ENCODE data around the gene RPS15.
"Not testable (repeated sequence)": the region's sequence is repeated elsewhere in the genome, so short reads cannot be mapped to it uniquely, and the experiment has no call there.

Gene RPS15

DNA sequence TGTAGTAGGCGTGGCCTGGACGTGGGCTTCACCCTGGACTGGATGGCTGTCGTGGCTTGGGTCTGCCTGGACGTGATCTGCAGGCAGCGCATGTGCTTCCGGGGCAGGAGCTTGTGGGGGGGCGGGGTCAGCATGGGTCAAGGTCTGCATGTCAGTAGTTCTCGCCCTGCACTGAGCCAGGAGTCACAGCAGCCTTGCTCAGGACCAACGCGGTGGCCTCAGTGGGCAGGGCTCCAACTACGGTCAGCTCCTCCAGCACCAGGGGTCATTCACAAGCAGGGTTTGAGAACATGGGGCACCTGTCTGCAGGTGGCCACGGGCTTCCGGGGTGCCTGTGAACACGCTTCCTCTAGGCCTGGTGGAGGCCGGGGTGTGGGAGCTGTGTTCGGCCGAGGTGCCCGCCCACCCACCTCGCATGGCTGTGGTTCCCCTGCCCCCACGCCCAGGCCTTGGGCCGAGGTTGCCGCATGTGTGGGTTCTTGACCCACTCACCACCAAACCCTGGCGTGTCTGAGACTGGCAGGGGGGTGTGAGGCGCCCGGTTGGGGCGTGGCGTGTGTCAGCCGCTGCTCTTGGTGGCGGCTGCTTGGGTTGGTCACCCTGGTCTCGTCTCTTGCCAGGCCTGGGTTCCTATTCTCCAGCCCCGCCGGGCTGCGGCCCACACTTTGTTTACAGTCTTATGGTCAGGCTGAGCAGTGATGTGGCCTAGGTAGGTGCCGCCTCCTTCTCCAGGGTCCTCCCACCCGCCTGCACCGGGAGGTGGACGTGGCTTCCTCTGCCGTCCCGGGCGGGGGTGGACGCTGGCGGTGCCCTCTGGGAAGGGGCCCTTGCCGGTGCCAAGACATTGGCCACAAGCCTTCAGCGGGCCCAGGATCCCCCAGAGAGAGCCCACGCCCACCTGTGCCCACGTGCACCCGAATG is 4.8 kb upstream of the RPS15 start:
- in situ Hi-C loops (cut with MboI; ENCODE audit: low sequenced_read_pairs) = no loop called here

DNA sequence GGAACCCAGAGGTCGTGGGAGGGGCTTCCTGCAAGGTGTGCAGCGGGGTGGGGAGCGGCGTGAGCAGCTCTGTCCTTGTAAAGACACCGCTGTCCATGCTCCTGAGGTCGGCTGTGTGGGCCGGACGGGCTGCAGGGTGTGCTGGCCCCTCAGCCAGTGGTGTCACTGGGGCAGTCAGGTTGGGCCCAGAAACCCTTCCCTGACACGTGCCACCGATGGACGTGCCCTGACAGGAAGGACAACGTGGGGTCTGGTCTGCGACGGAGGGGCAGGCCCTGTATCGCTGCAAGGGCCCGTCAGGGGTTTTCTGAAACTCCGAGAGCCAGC is 4.2 kb upstream of the RPS15 start:
- in situ Hi-C loops (cut with MboI; ENCODE audit: low sequenced_read_pairs) = no loop called here

- in situ Hi-C loops (cut with MboI; ENCODE audit: low sequenced_read_pairs) = no loop called here
These were observed 3.6 kb upstream of the RPS15 start for GRCh38 chr19:1434577-1435060.

- in situ Hi-C loops (cut with MboI; ENCODE audit: low sequenced_read_pairs) = no loop called here
These were observed 2.7 kb upstream of the RPS15 start for GRCh38 chr19:1435378-1435989.

DNA sequence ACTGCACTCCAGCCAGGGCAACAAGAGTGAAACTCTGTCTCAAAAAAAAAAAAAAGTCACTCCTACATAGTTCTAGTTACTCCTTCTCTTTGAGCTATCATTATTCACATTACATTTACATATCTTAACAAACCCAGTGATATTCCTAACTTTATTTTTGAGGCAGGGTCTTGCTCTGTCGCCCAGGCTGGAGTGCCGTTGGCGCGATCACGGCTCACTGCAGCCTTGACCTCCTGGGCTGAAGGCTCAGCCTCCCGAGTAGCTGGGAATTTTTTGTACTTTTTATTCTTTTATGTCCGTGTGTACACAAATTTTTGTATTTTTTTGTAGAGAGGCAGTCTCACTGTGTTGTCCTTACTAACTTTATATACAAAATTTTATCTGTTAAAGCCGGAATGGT is 587 bp upstream of the RPS15 start:
- in situ Hi-C loops (cut with MboI; ENCODE audit: low sequenced_read_pairs) = no loop called here

- in situ Hi-C loops (cut with MboI; ENCODE audit: low sequenced_read_pairs) = no loop called here
These were observed 748 bp downstream of the RPS15 start for GRCh38 chr19:1438933-1439354.

DNA sequence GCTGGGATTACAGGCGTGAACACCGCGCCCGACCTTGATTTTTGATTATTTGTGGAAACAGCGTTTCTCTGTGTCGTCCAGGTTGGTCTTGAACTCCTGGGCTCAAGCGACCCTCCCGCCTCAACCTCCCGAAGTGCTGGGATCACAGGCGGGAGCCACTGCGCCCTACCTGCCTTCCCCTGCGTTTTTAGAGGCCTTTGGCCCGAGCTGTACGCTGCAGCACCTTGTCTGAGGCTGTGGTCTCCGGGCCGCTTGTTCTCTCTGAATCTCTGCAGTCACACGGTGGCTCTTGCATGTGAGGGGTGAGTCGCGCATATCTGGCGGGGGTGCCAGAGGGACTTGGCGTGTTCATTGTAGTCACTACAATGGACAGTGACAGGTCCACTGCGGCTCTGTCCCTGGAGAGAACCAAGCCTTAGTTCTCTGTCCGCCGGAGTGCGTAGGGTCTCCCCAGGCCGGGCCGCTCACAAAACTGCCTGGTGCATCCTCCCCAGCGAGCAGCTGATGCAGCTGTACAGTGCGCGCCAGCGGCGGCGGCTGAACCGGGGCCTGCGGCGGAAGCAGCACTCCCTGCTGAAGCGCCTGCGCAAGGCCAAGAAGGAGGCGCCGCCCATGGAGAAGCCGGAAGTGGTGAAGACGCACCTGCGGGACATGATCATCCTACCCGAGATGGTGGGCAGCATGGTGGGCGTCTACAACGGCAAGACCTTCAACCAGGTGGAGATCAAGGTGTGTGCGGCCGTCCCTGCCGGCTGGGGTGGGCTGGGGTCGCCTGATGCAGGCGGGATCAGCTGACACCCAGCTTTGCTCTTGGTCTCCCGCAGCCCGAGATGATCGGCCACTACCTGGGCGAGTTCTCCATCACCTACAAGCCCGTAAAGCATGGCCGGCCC is 1.6 kb downstream of the RPS15 start:
- in situ Hi-C loops (cut with MboI; ENCODE audit: low sequenced_read_pairs) = not testable (repeated sequence)

GRCh38 chr19:1440418-1440801 is 2.2 kb downstream of the RPS15 start:
- in situ Hi-C loops (cut with MboI; ENCODE audit: low sequenced_read_pairs) = no loop called here

DNA sequence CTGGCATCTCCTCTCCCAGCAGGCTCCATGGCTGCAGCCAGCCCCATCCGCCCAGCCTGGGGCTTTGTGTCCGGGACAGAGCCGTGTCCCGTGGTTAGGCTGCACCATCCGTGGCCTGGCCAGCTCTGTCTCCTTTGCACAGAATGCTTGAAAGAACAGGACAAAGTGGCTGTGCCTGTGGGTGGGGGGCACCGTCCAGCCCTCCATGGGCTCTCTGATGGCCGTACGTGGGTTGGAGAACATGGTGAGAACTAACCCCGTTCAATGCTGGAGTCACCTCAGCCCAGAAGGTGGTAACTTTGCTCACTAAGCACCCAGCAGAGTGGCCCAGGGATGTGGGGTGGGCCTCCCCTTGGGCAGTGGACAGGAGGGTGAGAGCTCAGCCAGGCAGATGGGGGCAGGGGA is 2.8 kb downstream of the RPS15 start:
- in situ Hi-C loops (cut with MboI; ENCODE audit: low sequenced_read_pairs) = no loop called here

GRCh38 chr19:1441677-1442438 is 3.7 kb downstream of the RPS15 start:
- in situ Hi-C loops (cut with MboI; ENCODE audit: low sequenced_read_pairs) = no loop called here

- in situ Hi-C loops (cut with MboI; ENCODE audit: low sequenced_read_pairs) = no loop called here
These were observed 7.2 kb downstream of the RPS15 start for GRCh38 chr19:1445185-1445931.

DNA sequence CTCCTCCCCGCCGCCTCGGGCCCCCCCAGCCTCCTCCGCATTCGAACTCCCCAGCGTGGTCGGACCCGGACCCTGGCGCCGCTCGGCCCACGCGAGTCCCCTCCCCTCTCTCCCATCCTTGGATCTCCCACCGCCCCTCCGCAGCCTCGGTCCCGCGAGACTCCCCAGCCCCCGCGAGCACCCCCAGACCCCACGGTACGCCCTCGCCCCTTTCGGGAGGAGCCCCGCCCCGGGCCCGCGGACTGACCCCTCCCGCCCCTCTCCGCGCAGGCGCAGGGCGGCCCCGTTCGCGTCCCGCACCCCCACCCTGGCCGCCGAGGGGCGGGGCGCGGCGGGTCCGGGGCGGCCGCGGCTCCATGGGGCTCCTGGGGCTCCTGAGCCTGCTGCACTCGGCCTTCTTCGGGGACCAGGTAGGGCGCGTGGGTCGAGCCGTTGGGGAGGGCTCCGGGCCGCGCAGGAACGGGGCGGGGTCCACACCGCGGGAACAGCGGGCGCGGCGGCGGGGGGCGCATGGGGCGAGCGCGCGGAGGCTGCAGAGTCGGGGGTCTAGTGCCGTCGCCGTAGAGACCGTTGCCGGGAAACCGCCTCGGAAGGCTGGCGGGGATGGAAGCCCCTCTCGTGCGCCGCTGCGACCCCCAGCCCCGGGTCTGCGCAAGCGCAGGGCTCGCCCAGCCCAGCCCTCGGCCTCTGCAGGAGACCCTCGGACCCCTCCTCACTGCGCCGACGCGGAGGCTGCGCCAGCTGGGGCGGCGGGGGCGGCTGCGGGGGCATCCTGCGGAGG is 7.9 kb downstream of the RPS15 start:
- in situ Hi-C loops (cut with MboI; ENCODE audit: low sequenced_read_pairs) = no loop called here

- in situ Hi-C loops (cut with MboI; ENCODE audit: low sequenced_read_pairs) = no loop called here
These were observed 8.7 kb downstream of the RPS15 start for GRCh38 chr19:1446713-1447481.

DNA sequence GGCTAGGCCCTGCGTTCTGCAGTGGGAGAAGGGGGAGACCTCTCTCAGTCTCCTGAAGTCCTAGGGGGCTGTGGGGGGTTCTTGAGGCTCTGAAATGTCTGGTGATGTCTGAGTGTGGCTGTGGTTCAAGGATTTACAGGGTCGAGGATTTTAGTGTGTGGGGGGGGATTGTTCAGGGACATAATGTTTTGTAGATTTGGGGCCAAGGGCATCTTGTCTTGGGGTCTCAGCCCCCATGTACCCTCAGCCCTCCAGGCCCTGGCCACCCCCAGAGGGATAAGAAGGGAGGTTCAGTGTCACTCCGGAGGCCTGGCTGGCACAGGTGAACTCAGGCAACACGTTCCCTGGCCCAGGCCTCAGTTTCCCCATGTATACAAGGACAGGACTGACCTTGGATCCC is 9.3 kb downstream of the RPS15 start:
- in situ Hi-C loops (cut with MboI; ENCODE audit: low sequenced_read_pairs) = no loop called here

- in situ Hi-C loops (cut with MboI; ENCODE audit: low sequenced_read_pairs) = no loop called here
These were observed 9.7 kb downstream of the RPS15 start for GRCh38 chr19:1447944-1448343.

GRCh38 chr19:1449467-1450442 is 11.6 kb downstream of the RPS15 start, which contains the start of gene APC2:
Gene APC2, plus strand, starts transcription at chr19:1450121. Its CDS starts 2,881 bp downstream, at chr19:1453002.
- in situ Hi-C loops (cut with MboI; ENCODE audit: low sequenced_read_pairs) = no loop called here

All from HL-60/S4 (cell line).